H7 (cell line): ENCODE measurements around the gene CLDN16. TPM values are rescaled to one million over a fixed set of nuclear protein-coding genes. Genes with fewer than 3 reads are reported as not detected.

Experiments used
- DNase-seq: peaks from one replicate; pipeline ENCODE4 v3.0.0; 2012
- H3K27me3 ChIP-seq: 2 replicates; pipeline ENCODE4 v1.6.0; 2011; ENCODE audit warnings: mild to moderate bottlenecking, low read length; ENCODE audit not compliant: control insufficient read depth, insufficient read depth
- H3K36me3 ChIP-seq: replicated peaks from 2 replicates; pipeline ENCODE4 v1.5.1; 2011; ENCODE audit warnings: low read length; ENCODE audit not compliant: control insufficient read depth, insufficient read depth
- H3K4me3 ChIP-seq: 2 replicates; pipeline ENCODE4 v1.5.1; 2011; ENCODE audit warnings: low read depth, mild to moderate bottlenecking, control low read depth, low read length, moderate library complexity; ENCODE audit not compliant: insufficient read depth
- total RNA-seq: library from RNA; depleted of rRNA; stranded (reverse); fragments of >200 nt; shearing (Covaris generic); gene quantifications from 2 replicates; pipeline ENCODE4 v1.2.3, GENCODE V29; 2014

The CLDN16 gene
- total RNA-seq, 1 experiment from 2014 or later: 1.6 TPM

- DNase-seq: no peak
- Histone ChIP-seq H3K27me3 (no peaks in the 10 kb centered on the region), H3K4me3 (no peak overlapping the region), H3K36me3 (no peaks in the 10 kb centered on the region)
Observed at GRCh38 chr3:190368881-190369280, 19.1 kb upstream of the CLDN16 start.

GRCh38 chr3:190369668-190370295 is 18.2 kb upstream of the CLDN16 start:
- H3K36me3 ChIP-seq: no peaks in the 10 kb centered on the region
- DNase-seq: no peak
- H3K27me3 ChIP-seq: no peaks in the 10 kb centered on the region
- no peak overlapping the region for H3K4me3 ChIP-seq

- no peak for DNase-seq
- no peaks in the 10 kb centered on the region for H3K36me3 ChIP-seq
- no peaks in the 10 kb centered on the region for H3K27me3 ChIP-seq
- no peak overlapping the region for H3K4me3 ChIP-seq
Observed at GRCh38 chr3:190370369-190370768, 17.6 kb upstream of the CLDN16 start.

GRCh38 chr3:190371152-190371551 is 16.8 kb upstream of the CLDN16 start:
- DNase-seq: no peak
- Histone ChIP-seq H3K36me3 (no peaks in the 10 kb centered on the region), H3K27me3 (no peaks in the 10 kb centered on the region), H3K4me3 (no peak overlapping the region)

- H3K4me3 ChIP-seq: no peak overlapping the region
- no peaks in the 10 kb centered on the region for H3K27me3 ChIP-seq
- DNase-seq: no peak
- H3K36me3 ChIP-seq: no peaks in the 10 kb centered on the region
Observed at GRCh38 chr3:190375246-190375645, 12.7 kb upstream of the CLDN16 start.

- no peak for DNase-seq
- no peaks in the 10 kb centered on the region for H3K27me3 ChIP-seq
- H3K36me3 ChIP-seq: no peaks in the 10 kb centered on the region
- no peak overlapping the region for H3K4me3 ChIP-seq
Observed at GRCh38 chr3:190375671-190376070, 12.3 kb upstream of the CLDN16 start.

- Histone ChIP-seq H3K36me3 (no peaks in the 10 kb centered on the region), H3K27me3 (no peaks in the 10 kb centered on the region), H3K4me3 (no peak overlapping the region)
- no peak for DNase-seq
Observed at GRCh38 chr3:190378240-190378891, 9.6 kb upstream of the CLDN16 start.

- H3K4me3 ChIP-seq: no peak overlapping the region
- no peaks in the 10 kb centered on the region for H3K27me3 ChIP-seq
- DNase-seq: no peak
- no peaks in the 10 kb centered on the region for H3K36me3 ChIP-seq
Observed at GRCh38 chr3:190380184-190380583, 7.8 kb upstream of the CLDN16 start.

- no peaks in the 10 kb centered on the region for H3K36me3 ChIP-seq
- no peak for DNase-seq
- no peaks in the 10 kb centered on the region for H3K27me3 ChIP-seq
- H3K4me3 ChIP-seq: no peak overlapping the region
Observed at GRCh38 chr3:190381441-190381840, 6.5 kb upstream of the CLDN16 start.

GRCh38 chr3:190382082-190382481 is 5.9 kb upstream of the CLDN16 start:
- DNase-seq: no peak
- Histone ChIP-seq H3K4me3 (no peak overlapping the region), H3K36me3 (no peaks in the 10 kb centered on the region), H3K27me3 (no peaks in the 10 kb centered on the region)

GRCh38 chr3:190384309-190384756 is 3.6 kb upstream of the CLDN16 start:
- no peak for DNase-seq
- H3K4me3 ChIP-seq: no peak overlapping the region
- no peaks in the 10 kb centered on the region for H3K27me3 ChIP-seq
- H3K36me3 ChIP-seq: no peaks in the 10 kb centered on the region

- no peak for DNase-seq
- no peaks in the 10 kb centered on the region for H3K27me3 ChIP-seq
- no peak overlapping the region for H3K4me3 ChIP-seq
- H3K36me3 ChIP-seq: no peaks in the 10 kb centered on the region
Observed at GRCh38 chr3:190385731-190386688, 2.0 kb upstream of the CLDN16 start.

GRCh38 chr3:190388703-190389102 is 740 bp downstream of the CLDN16 start:
- H3K4me3 ChIP-seq: no peak overlapping the region
- H3K36me3 ChIP-seq: no peaks in the 10 kb centered on the region
- DNase-seq: no peak
- H3K27me3 ChIP-seq: no peaks in the 10 kb centered on the region

- no peak for DNase-seq
- Histone ChIP-seq H3K27me3 (no peaks in the 10 kb centered on the region), H3K4me3 (no peak overlapping the region), H3K36me3 (no peaks in the 10 kb centered on the region)
Observed at GRCh38 chr3:190396001-190396400, 8.0 kb downstream of the CLDN16 start.

GRCh38 chr3:190397889-190398288 is 9.9 kb downstream of the CLDN16 start:
- no peaks in the 10 kb centered on the region for H3K36me3 ChIP-seq
- no peak for DNase-seq
- H3K4me3 ChIP-seq: no peak overlapping the region
- no peaks in the 10 kb centered on the region for H3K27me3 ChIP-seq
